RWPE1 (cell line): ENCODE data around the gene YBX1.

Experiments used
- CTCF ChIA-PET: fragments of 350-600 bp; sonication (Branson Sonifier 250); formaldehyde crosslinking; extraction: SDS; loops from one replicate; lab custom pipeline; 2021; lab: Yijun Ruan, JAX
- POLR2A ChIA-PET: fragments of 400-600 bp; formaldehyde crosslinking; extraction: SDS; loops from one replicate; lab custom pipeline; 2020; ENCODE audit warnings: antibody characterized with exemption; ENCODE audit not compliant: low non-redundant PET; lab: Yijun Ruan, JAX
- DNase-seq: peaks from one replicate; pipeline ENCODE4 v3.0.0; 2012; ENCODE audit warnings: low spot score
- H3K27ac ChIP-seq: fragments of 450-650 bp; 2 replicates; pipeline ENCODE4 v1.5.1; 2017
- CTCF ChIP-seq: fragments of 450-650 bp; conservative IDR thresholded peaks from 2 replicates; pipeline ENCODE4 v1.5.1; 2017; ENCODE audit warnings: low read depth, mild to moderate bottlenecking

Gene YBX1

GRCh38 chr1:42681741-42682483 lies at the start of gene YBX1:
Gene YBX1, plus strand, starts transcription at chr1:42682418. Its CDS starts 148 bp downstream, at chr1:42682566.
- no peak for TF ChIP-seq CTCF
- ChIA-PET POLR2A (interaction anchor here (0.6 kb wide), 2 partner anchors 13 to 44 kb away, joined by 3 read pairs; no protein-coding TSS in a partner anchor), CTCF (no interaction called here)
- peak; percentile 100 for DNase-seq
- H3K27ac ChIP-seq: peak within 1 kb of the TSS; percentile 95

GRCh38 chr1:42639116-42639515 lies 43.1 kb upstream of the YBX1 start:
- no peak for DNase-seq
- ChIA-PET CTCF (interaction anchor here (0.6 kb wide), 1 partner anchor 19 kb away, joined by 3 read pairs; no protein-coding TSS in a partner anchor), POLR2A (no interaction called here)
- H3K27ac ChIP-seq: no peak overlapping the region
- TF ChIP-seq CTCF: no peak

- no peak overlapping the region for H3K27ac ChIP-seq
- TF ChIP-seq CTCF: no peak
- POLR2A ChIA-PET: no interaction called here
- no peak for DNase-seq
- CTCF ChIA-PET: interaction anchor here (1.6 kb wide), 1 partner anchor 68 kb away, joined by 4 read pairs; no protein-coding TSS in a partner anchor
Measured at GRCh38 chr1:42646056-42646455, 36.2 kb upstream of the YBX1 start.

GRCh38 chr1:42657201-42657600 lies 25.0 kb upstream of the YBX1 start:
- ChIA-PET CTCF (interaction anchor here (0.5 to 0.7 kb wide), 5 partner anchors 31 to 1196 kb away, joined by 3 to 5 read pairs (median 4); no protein-coding TSS in a partner anchor), POLR2A (no interaction called here)
- DNase-seq: no peak
- no peak for TF ChIP-seq CTCF
- no peak overlapping the region for H3K27ac ChIP-seq

GRCh38 chr1:42657981-42658876 lies 24.0 kb upstream of the YBX1 start, which contains the start of gene PPIH:
Gene PPIH, plus strand, starts transcription at chr1:42658423. Its CDS starts 24 bp downstream, at chr1:42658447.
- CTCF ChIA-PET: interaction anchor here (0.5 to 0.7 kb wide), 5 partner anchors 19 to 1197 kb away, joined by 3 to 5 read pairs (median 3); no protein-coding TSS in a partner anchor
- POLR2A ChIA-PET: no interaction called here
- no peak; the same call in 1 of the 2 replicates for TF ChIP-seq CTCF
- peak; percentile 93 for DNase-seq
- H3K27ac ChIP-seq: peak within 1 kb of the TSS; percentile 87

GRCh38 chr1:42658877-42659337 lies 23.3 kb upstream of the YBX1 start:
- no peak for DNase-seq
- CTCF ChIA-PET: no interaction called here
- POLR2A ChIA-PET: no interaction called here
- TF ChIP-seq CTCF: no peak
- H3K27ac ChIP-seq: peak overlapping the region; percentile 87
